HepG2 (cell line): ENCODE data around the gene ARL6IP4. TPM values are rescaled to one million over a fixed set of nuclear protein-coding genes. Genes with fewer than 3 reads are reported as not detected.

ENCODE experiments used
- ATM ChIP-seq: fragments of 450-650 bp; IDR thresholded peaks from 2 replicates; pipeline ENCODE4 v1.7.1; 2017; ENCODE audit warnings: mild to moderate bottlenecking, borderline replicate concordance
- EP300 ChIP-seq, 3 experiments: sonication (generic) in 1 of 3; formaldehyde crosslinking in 1 of 3; IDR thresholded peaks; 2 replicates each; pipeline versions ENCODE4 v1.5.1 to v1.6.1; 2011 to 2020; ENCODE audit warnings: low read depth in 2 of 3, low read length in 2 of 3, borderline replicate concordance in 1 of 3, improper control_type of control experiment in 1 of 3, mild to moderate bottlenecking in 1 of 3, missing genetic modification reagents in 1 of 3, moderate library complexity in 1 of 3
- ESRRA ChIP-seq: sonication (generic); formaldehyde crosslinking; IDR thresholded peaks from 2 replicates; pipeline ENCODE4 v1.5.1; 2020; ENCODE audit warnings: mild to moderate bottlenecking, low read depth, missing genetic modification reagents
- HOXA3 ChIP-seq: sonication (generic); formaldehyde crosslinking; IDR thresholded peaks from 2 replicates; pipeline ENCODE4 v1.5.0; 2020; ENCODE audit warnings: missing genetic modification reagents
- KAT7 ChIP-seq: IDR thresholded peaks from 2 replicates; pipeline ENCODE4 v1.6.1; 2018; ENCODE audit warnings: borderline replicate concordance, missing compliant biosample characterization
- LCORL ChIP-seq, 2 experiments: fragments of 450-650 bp in 1 of 2; sonication (generic) in 1 of 2; formaldehyde crosslinking in 1 of 2; IDR thresholded peaks; 2 replicates each; pipeline versions ENCODE4 v1.5.0 to v1.6.1; 2017 to 2020; ENCODE audit warnings: antibody characterized with exemption in 1 of 2, missing genetic modification reagents in 1 of 2
- MLX ChIP-seq: IDR thresholded peaks from 2 replicates; pipeline ENCODE4 v1.6.1; 2016
- NFYB ChIP-seq: sonication (generic); formaldehyde crosslinking; IDR thresholded peaks from 2 replicates; pipeline ENCODE4 v1.4.0; 2020; ENCODE audit warnings: missing genetic modification reagents
- NPAS2 ChIP-seq: sonication (generic); formaldehyde crosslinking; IDR thresholded peaks from 2 replicates; pipeline ENCODE4 v1.8.0; 2022; ENCODE audit warnings: mild to moderate bottlenecking, missing genetic modification reagents, borderline replicate concordance
- PRDM15 ChIP-seq: sonication (generic); formaldehyde crosslinking; IDR thresholded peaks from 2 replicates; pipeline ENCODE4 v1.4.0; 2020; ENCODE audit warnings: missing genetic modification reagents
- PREB ChIP-seq: sonication (generic); formaldehyde crosslinking; IDR thresholded peaks from 2 replicates; pipeline ENCODE4 v1.4.0; 2020; ENCODE audit warnings: missing genetic modification reagents
- SP2 ChIP-seq: sonication (generic); formaldehyde crosslinking; IDR thresholded peaks from 2 replicates; pipeline ENCODE4 v1.5.1; 2020; ENCODE audit warnings: mild to moderate bottlenecking, missing genetic modification reagents
- THAP8 ChIP-seq: sonication (generic); formaldehyde crosslinking; IDR thresholded peaks from 2 replicates; pipeline ENCODE4 v1.5.1; 2020; ENCODE audit warnings: missing genetic modification reagents, mild to moderate bottlenecking, borderline replicate concordance
- ZFP36L1 ChIP-seq: sonication (generic); formaldehyde crosslinking; IDR thresholded peaks from 2 replicates; pipeline ENCODE4 v1.8.0; 2022; ENCODE audit warnings: mild to moderate bottlenecking, missing genetic modification reagents, moderate library complexity
- ZNF296 ChIP-seq: sonication (generic); formaldehyde crosslinking; conservative IDR thresholded peaks from 2 replicates; pipeline ENCODE4 v1.5.0; 2020; ENCODE audit warnings: mild to moderate bottlenecking, missing genetic modification reagents
- ZNF382 ChIP-seq: sonication (generic); formaldehyde crosslinking; IDR thresholded peaks from 2 replicates; pipeline ENCODE4 v1.5.0; 2020; ENCODE audit warnings: missing genetic modification reagents, mild to moderate bottlenecking, borderline replicate concordance
- polyA plus RNA-seq, 8 experiments: library from polyadenylated mRNA; depleted of rRNA in 3 of 8; stranded (reverse) in 7 of 8; unstranded in 1 of 8; fragments of >200 nt; fragmentation: Illumina TruSeq in 4 of 8; extraction: Trizol in 4 of 8; gene quantifications; 2 replicates each; pipeline versions ENCODE4 v1.2.1 to v1.2.3, GENCODE V29; 2011 to 2016; ENCODE audit warnings: low read depth in 4 of 8, missing spikeins in 1 of 8, mixed read lengths in 1 of 8; ENCODE audit not compliant: insufficient read depth in 1 of 8
- total RNA-seq, 5 experiments: library from RNA; depleted of rRNA; stranded (reverse); fragments of >200 nt; fragmentation: Illumina TruSeq; extraction: Trizol; gene quantifications; 2 replicates each; pipeline ENCODE4 v1.2.3, GENCODE V29; 2016; ENCODE audit warnings: low read depth in 1 of 5

The ARL6IP4 gene
- total and polyA plus RNA-seq, 2 of the 13 experiments (the other 11 are each of a cell fraction or from before 2014, with no cell fraction given), result 155 to 220 TPM

- no peak for TF ChIP-seq PRDM15
- no peak; the same call in 1 of the 2 replicates for TF ChIP-seq KAT7
- TF ChIP-seq NPAS2 (CRISPR knock-in tag), result no peak
- no peak for TF ChIP-seq ZNF382 (CRISPR knock-in tag)
- no peak for TF ChIP-seq LCORL (IDR thresholded peaks at IDR 0.05)
- TF ChIP-seq LCORL (CRISPR knock-in tag; IDR thresholded peaks at IDR 0.05), result peak; percentile 80; the same call in 1 of the 2 replicates
- TF ChIP-seq ZNF296 (CRISPR knock-in tag), result 0 out of 2 replicates have a peak, but pooled peaks have one; percentile 30
- no peak for TF ChIP-seq THAP8
- TF ChIP-seq MLX (CRISPR knock-in tag), result peak; percentile 72
- no peak for TF ChIP-seq ATM
- no peak for TF ChIP-seq SP2 (CRISPR knock-in tag)
- peak; percentile 82; the same call in 1 of the 2 replicates for TF ChIP-seq ZFP36L1
- TF ChIP-seq NFYB (CRISPR knock-in tag), result no peak
- peak; percentile 90 for TF ChIP-seq HOXA3 (CRISPR knock-in tag)
- TF ChIP-seq PREB (CRISPR knock-in tag), result no peak
- TF ChIP-seq ESRRA (CRISPR knock-in tag), result peak; percentile 92
- TF ChIP-seq EP300 (IDR thresholded peaks at IDR 0.05; ENCODE audit: low read depth in 2 of 2, low read length in 2 of 2), result no peak
- peak; percentile 53; the same call in 1 of the 2 replicates for TF ChIP-seq EP300 (CRISPR knock-in tag; IDR thresholded peaks at IDR 0.05; ENCODE audit: borderline replicate concordance)
Observed at GRCh38 chr12:122984612-122985337, 4.3 kb downstream of the ARL6IP4 start (continued).
